NCI-H2196 (cell line): ENCODE measurements around the gene PZP.

Experiments used
- DNase-seq: peaks from one replicate; lab custom pipeline; 2025; ENCODE audit not compliant: unreplicated experiment; lab: John Stamatoyannopoulos, UW

The PZP gene

DNA sequence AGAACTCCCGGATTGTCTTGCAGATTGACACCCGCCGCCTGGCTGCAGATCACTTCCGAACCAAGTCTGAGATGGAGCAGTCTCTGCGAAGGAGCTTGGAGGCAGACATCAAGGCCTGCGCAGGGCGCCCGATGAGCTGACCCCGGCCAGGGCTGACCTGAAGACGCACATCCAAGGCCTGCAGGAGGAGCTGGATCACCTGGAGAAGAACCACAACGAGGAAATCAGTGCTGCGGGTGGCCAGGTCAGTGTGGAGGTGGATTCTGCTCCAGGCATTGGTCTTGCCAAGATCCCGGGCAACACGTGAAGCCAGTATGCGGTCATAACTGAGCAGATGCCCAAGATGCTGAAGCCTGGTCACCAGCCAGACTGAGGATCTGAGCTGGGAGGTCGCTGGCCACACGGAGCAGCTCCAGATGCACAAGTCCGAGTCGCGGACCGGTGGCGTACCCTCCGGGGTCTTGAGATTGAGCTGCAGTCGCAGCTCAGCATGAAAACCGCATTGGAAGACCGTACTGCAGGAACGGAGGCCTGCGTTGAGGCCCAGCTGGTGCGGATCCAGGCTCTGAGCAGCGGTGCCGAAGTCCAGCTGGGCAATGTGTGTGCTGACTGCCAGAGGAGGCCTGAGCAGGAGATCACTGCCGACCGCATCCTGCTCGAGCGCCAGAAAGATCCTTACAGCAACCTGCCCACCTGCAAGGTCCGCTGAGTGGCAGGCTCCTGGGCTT, 80.1 kb downstream of the PZP start:
- DNase-seq: no peak

DNA sequence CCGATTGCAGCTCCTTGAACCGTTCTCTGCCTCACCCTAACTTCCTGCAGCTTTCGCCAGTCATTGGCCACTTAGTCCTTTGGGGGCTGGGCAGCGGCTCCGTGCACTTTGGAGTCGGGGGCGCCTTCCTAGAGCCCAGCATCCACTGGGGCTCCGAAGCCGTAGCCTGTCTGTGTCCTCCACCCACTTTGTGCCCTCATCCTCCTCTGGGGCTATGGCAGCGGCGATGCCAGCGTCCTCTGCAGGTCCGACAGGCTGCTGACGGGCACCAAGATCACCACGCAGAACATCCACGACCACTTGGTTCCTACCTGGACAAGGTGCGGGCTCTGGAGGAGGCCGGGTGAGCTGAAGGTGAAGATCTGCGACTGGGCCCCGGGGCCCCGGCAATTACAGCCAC, 80.7 kb downstream of the PZP start:
- no peak for DNase-seq

DNA sequence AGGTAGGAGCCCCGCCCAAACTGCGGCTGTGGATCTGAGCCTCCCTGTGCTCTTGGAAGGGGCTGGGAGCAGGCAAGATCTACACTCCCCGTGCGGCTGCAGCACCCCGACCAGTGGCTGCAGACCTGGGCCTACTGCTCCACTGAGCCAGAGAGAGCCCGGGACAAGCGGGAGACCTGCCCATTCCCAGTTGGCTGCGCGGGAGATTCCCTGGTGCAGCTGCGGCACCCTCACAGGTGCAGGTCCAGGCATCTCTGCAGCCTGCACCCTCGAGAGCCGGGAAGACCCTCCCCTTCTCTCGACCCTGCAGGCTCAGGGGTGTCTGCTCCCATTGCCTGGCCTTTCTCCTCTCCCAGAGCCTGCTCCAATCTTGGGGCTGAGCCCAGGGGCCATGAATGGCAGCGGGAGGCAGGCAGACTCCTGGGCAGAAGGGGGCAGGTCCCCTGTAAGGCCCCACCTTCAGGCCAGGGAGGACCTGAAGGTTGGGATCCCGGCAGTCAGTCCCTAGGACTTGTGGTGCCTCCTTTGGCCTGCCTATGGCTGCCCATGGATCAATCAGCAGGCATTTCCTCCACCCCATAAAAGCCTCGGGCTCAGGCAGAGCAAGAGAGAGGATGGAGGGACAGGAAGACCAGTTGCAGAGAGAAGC, 83.7 kb downstream of the PZP start:
- DNase-seq: no peak

DNA sequence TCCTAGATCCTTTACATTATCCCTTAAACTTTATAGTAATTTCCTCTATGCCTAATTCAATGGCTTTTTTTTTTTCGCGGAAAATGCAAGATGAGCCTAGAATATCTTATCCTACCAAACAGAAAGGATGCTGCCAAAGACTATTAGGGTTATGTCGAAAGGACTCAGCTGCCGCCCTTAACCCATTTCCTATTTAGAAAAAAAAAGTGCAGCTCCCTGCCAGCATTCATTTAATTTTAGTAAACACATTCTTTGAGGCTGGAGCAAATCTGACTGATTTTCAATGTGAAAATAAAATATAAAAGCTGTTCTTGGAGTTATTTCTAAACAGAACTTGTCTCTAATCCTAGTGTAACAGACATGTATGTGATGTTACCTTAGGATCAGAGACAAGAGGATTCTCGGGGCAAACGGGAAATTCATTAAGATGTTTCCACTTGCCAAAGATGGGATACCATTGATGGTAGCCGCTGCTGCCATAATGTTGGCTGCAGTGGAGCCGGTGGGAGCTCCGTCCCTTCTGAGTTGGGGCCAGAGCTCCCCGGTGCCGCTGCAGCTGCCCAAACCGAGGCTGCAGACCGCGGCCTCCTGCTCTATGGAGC, 84.3 kb downstream of the PZP start:
- no peak for DNase-seq

DNA sequence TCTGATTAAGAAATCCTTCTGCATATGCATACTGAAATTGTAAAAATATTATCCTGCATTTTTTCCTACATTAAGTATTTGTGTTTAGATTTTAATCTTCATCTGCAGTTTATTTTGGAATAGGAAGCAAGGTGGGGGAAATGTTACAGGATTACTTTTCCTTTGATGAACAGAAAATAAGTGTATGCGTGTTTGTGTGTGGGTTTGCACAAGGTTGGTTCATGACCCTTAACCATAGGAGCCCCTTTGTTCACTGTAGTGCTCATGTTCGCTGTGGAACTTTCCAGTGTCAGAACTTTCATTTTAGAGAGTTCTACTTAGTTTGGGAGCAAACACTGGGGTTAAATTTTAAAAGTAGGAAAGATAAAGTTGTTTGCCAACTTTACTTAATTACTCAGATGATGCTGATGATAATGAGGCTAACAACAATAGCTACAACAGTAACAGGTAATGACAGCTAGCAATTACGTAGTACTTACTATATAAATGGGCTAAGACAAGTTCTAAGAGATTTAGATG, 86.0 kb downstream of the PZP start:
- DNase-seq: no peak

DNA sequence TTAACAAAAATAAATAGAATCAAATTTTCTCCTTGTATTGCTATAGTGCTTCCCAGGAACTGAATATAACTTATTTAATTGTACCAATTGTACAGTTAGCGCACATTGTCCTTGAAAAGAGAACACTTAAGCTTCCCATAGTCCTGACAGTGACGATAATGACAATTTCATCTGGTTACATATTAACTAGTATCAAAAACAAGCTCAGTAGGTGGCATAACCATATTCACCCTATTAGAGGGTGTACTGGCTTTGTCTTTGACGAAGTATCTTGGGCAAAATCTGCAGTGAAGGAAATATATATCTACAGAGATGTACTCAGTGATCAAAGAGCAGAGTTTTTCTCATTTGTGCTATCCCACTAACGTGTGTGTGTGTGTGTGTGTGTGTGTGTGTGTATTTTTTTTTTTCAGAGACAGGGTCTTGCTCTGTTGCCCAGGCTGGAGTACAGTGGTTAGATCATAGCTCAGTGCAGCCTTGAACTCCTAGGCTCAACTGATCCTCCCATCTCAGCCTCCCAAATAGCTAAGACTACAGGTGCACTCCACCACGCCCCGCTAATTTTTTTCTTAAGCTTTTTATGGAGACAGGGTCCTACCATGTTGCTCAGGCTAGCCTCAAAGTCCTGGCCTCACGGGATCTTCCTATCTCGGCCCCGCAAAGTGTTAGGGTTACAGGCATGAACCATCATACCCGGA, 87.6 kb downstream of the PZP start:
- no peak for DNase-seq

DNA sequence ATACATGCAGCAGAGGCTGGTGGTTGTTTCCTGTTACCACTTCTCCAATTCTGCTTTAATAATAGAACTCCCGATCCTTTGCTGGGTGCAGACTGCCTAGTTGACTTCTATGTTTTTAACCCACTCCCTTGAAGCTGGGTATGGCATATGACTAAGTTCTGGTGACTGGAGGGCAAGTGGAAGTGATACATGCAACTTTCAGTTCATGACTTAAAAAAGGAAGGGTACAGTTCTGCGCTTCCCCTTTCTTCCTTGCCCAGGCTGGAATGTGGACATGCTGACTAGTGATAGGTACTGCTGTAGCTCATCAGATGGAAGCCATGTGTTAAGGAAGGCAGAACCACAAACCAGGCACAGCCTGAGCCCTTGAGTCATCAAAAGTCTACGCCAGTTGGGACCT, 90.0 kb downstream of the PZP start:
- no peak for DNase-seq

DNA sequence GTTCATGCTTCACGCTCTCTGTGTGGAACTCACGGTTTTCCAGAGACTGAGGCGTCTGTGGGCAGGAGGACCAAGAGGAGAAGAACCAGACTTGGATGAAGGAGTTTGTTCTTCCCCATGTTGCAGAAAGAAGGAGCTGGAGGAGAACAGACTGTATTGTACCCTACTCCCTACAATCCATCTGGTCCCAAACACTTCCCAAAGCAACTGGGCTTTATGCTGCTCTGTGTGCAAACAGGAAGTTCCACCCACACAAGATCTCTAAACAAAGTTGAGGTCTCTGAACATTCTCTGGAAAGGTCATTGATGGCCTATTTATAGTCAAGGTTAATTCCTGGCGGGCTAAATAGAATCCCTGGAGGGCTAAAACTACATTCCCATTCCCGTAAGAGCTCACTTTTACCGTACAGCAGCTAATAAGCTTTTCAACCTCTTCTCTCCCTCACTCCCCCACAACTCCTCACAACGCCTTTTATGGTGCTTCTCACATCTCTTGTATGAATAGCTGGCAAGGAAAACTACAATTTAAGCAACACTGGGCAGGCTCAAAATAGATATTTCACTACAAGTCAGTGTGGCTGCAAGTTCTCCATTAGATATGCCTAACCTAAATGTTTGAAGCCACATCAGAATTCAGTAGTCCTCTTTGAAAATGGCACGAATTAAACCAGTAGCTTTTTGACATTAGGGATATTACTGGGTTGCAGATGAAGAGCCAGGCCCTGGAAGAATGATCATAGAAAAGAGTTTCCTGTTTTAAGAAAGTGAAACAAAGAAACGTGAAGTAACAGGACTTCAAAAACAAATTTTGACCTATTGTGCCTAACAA, 92.2 kb downstream of the PZP start, which contains the start of gene A2M:
Gene A2M, minus strand, starts transcription at position 189 of the 829 bp plus-strand sequence. Its CDS starts 70 bp downstream, at position 119.
- DNase-seq: no peak

DNA sequence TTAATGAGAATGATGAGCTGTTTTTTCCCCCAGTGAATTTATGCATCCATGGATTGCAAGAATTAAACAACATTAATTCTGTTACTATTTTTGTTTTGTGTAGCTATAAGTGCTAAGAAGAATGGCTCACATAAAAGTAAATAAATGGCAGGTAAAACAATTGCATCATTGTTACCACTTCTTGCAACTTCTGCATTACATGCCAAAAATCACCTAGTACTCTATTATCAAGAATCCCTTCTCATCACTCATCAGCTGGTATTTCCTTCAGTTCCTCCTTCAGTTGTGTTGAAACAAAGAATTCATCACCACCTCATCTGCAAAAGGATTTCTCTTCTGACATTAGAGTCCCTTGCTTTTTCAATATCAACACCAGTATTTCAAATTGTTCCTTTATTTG, 93.2 kb downstream of the PZP start:
- DNase-seq: no peak

DNA sequence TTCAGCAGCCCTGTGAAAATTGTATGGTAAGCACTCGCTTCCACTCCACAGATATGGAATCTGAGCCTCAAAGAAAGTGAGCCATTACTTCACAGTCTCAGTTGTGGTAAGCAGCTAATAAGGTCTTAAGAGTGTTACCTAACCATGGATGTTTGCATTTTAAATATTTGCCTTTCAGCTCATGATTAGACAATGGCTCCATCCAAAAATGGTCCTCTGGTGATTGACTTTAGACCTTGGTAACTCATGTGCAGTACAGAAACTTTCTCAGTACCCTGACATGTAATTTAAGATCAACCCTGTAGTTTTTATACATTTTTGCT, 94.2 kb downstream of the PZP start:
- no peak for DNase-seq

DNA sequence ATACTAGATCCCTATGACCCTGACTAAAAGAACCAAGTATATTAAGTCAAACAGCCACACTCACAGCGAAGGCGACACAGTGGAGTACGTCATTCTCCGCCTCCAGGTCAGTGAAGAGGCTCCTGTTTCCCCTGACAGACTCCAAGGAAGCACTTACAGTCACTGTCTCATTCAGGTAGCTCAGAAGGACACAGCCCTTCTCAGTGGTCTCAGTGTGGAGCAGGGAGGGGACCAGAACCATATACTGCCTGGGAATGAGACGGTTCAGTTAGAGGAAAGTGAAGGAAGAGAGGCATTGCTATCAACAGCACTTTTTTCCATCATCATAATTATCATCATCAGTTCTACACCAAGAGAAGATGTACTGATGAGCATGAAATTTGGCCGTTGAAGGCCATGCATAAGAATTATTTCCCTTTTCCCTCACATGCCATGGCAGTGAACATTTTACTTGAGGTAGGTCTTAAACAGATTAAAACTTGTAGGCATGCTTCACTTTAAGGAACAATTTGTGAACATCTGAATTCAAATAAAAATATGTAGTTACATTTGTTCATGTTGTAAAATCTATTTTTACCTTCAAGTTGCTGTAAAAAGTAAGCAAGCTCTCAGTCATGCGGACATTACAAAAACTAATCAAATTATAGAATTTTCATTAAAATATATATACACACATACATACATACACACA, 94.8 kb downstream of the PZP start:
- DNase-seq: no peak

DNA sequence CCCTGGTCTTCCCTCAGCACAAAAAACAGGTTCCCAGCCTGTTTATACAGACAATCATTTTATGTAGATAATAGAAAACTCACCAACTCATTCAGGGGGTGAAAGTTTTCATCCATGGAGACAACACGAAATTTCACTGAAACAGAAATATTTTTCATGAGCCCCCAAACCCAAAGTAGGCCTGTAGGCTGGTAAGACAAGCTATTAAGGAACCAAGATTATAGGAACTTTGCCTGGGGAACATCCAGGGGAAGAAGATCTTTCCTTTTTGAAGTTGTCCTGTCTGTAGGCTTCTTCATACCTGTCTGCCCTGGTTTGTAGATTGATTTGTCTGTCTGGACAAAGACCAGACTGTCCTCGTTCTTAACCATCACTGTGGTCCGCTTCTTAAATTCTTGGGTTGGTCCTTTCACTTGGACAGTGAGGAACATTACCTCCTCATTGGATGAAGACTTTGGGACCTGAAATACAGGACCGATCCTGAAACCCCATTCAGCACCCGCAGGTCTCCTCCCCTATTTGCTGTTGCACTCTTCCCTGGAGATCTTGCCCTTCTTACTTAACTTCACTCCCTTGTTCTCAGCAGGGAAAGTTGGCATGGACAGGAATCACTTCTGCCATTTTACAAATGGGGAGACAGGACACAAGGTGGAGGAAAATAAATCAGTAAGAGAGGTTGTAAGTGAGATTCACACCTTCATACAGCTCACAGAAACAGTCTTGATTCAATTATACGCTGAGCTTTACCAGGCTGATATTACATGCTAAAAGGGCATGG, 95.9 kb downstream of the PZP start:
- no peak for DNase-seq

DNA sequence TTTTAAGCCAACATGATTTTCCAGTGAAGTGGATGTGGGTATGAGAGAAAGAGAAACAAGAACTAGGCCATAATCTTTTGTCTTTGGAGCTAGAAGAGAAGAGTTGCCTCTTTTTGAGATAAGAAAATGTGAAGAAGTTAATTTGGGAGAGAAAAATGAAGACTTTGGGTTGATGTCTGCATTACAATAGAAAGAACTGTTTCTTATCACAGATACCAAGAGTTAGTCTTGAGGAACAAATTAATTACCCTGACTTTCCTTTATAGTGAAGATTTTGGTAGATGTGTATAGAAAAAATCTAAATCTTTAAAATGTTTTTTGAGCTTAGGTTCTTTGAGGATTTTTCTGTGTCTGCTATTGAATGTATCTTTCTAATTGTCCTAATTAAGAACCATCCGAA, 96.7 kb downstream of the PZP start:
- DNase-seq: no peak

DNA sequence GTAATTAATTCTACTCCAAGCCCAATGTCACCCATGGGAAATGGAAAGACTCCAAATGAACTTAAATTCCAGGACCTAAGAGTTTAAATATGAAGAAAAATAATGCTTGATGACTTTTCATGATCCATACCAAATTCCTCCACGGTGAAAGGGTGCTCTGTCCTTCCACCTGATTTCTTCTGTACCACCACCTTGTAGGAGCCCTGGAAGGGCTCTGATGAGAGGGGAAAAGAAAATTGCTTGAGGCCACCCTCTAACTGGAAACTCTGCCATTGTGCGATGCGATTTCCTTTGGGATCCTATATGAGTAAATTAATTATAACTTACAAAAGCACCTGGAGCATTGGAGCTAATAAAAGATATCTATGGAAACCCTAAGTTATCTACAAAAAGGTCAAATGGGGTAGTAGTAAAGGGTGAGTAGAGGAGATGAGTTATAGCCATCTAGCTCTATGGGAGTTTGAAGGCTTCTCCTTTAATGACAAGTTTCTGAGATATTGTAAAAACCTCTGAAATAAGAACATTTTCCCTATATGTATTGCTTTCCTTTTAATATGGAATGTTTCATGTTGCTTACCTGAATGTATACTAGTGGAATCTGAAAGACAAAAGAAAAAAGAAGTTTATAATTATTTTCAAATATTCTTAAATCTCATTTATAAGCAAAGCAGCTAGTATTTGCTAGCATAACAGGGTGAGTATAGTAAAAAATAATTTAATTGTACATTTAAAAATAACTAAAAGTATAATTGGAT, 98.3 kb downstream of the PZP start:
- no peak for DNase-seq

DNA sequence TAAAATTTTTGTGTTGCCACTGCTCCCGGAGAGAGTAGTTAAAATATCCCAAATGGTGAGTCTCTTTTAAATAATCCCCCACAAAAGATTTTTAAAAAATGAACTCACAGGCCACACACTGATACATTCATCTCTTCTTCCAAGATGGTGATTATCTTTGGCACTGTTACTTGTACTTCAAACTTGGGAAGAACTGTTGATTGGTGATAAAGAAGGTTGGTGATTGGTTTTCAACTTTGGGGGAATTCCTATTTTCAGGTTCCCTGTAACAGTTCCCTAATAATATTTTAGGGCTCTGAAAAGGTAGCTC, 99.0 kb downstream of the PZP start:
- DNase-seq: no peak

DNA sequence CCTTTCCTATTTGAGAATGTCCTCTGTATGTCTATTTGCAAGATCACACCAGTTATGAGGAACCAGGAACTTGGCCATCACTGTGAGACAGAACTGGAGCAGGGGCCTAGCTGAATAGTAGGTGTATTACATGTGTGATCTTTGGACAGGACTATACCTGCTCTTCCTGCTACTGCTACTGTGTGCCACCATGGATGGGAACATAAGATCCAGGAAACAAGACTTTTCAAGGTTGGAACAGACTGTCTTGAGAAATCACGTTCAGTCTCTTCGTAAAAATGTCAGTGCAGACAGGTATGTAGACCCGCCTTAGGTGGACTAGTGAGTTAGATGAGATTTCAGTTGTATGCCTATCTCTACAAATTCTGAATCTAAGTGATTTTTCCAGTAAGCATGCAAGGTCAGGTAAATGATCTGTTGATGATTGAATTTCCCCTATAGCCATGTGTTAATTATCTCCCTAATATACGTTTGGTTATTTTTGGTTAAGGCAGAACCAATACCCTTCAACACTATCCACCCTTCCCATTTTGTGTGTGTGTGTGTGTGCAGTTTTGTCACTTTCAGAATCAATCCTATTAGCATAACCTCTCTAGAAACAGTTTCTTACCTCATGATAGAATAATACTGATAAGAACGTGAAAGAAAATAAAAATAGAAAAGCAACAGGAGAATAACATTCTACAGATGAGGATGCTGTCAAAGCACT, 99.5 kb downstream of the PZP start:
- no peak for DNase-seq

DNA sequence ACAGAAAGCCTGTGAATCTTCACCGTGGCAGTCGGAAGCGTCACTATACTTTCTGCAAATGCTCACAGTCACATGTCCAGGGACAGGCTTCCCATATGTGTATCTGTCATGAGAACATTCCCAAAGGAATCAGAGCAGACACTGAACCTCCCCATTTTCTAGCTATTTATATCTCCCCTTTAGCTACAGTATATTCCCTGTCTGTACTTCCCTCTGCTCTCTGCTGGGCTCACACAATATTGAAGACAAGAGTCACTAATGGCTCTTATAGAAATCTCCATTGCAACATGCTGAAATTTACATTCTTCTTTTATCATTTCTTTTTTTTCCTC, 100.7 kb downstream of the PZP start:
- DNase-seq: no peak
